Nephron (organoid): ENCODE data around the gene CPLX1.

Source experiments
- H3K27ac Mint-ChIP-seq, 3 experiments: 2 replicates each; pipeline ENCODE4 v1.8.0; 2020; ENCODE audit warnings: mixed read lengths in 3 of 3, mild to moderate bottlenecking in 2 of 3, moderate library complexity in 1 of 3
- H3K27me3 Mint-ChIP-seq: 2 replicates; pipeline ENCODE4 v1.8.0; 2021; ENCODE audit warnings: low read depth, mild to moderate bottlenecking, moderate library complexity, mixed read lengths
- H3K36me3 Mint-ChIP-seq: 2 replicates; pipeline ENCODE4 v1.8.0; 2020; ENCODE audit warnings: low read depth, mixed read lengths
- H3K4me1 Mint-ChIP-seq: 2 replicates; pipeline ENCODE4 v1.8.0; 2020; ENCODE audit warnings: mixed read lengths
- H3K4me3 Mint-ChIP-seq, 3 experiments: 2 replicates each; pipeline ENCODE4 v1.8.0; 2020; ENCODE audit warnings: mild to moderate bottlenecking in 3 of 3, mixed read lengths in 3 of 3, moderate library complexity in 2 of 3
- H3K9me3 Mint-ChIP-seq: 2 replicates; pipeline ENCODE4 v1.8.0; 2020; ENCODE audit warnings: mixed read lengths
- CTCF ChIP-seq, 3 experiments: fragments of 200-600 bp; sonication (generic); IDR thresholded peaks; one replicate each; pipeline ENCODE4 v1.5.0; 2021; ENCODE audit warnings: antibody characterized with exemption in 3 of 3; ENCODE audit not compliant: unreplicated experiment in 3 of 3

CPLX1 gene

GRCh38 chr4:870951-871350 is 45.0 kb upstream of the CPLX1 start:
- Mint-ChIP-seq H3K36me3 (peaks cover 38% of the 10 kb centered on the region), H3K27me3 (no peaks in the 10 kb centered on the region)

GRCh38 chr4:869776-870175 is 43.8 kb upstream of the CPLX1 start:
- Mint-ChIP-seq H3K4me1 (peaks cover 13% of the 10 kb centered on the region), H3K4me3 (no peak overlapping the region), H3K36me3 (peaks cover 37% of the 10 kb centered on the region), H3K27ac (no peak overlapping the region), H3K9me3 (no peaks in the 10 kb centered on the region), H3K27me3 (no peaks in the 10 kb centered on the region)
- no peak for TF ChIP-seq CTCF (IDR thresholded peaks at IDR 0.05; ENCODE audit: unreplicated experiment in 3 of 3)

More at GRCh38 chr4:870951-871350, 45.0 kb upstream of the CPLX1 start:
- H3K27ac Mint-ChIP-seq = no peak overlapping the region
- TF ChIP-seq CTCF (IDR thresholded peaks at IDR 0.05; ENCODE audit: unreplicated experiment in 3 of 3) = no peak
- peaks cover 17% of the 10 kb centered on the region for H3K4me1 Mint-ChIP-seq
- no peak overlapping the region for H3K4me3 Mint-ChIP-seq
- H3K9me3 Mint-ChIP-seq = no peaks in the 10 kb centered on the region

GRCh38 chr4:868421-868820 is 42.5 kb upstream of the CPLX1 start:
- TF ChIP-seq CTCF (IDR thresholded peaks at IDR 0.05; ENCODE audit: unreplicated experiment in 3 of 3) = no peak
- no peaks in the 10 kb centered on the region for H3K27me3 Mint-ChIP-seq
- H3K27ac Mint-ChIP-seq = no peak overlapping the region
- peaks cover under 1% of the 10 kb centered on the region for H3K9me3 Mint-ChIP-seq
- H3K4me3 Mint-ChIP-seq = no peak overlapping the region
- peaks cover 2% of the 10 kb centered on the region for H3K4me1 Mint-ChIP-seq
- peaks cover 38% of the 10 kb centered on the region for H3K36me3 Mint-ChIP-seq

GRCh38 chr4:867526-868250 is 41.8 kb upstream of the CPLX1 start:
- no peaks in the 10 kb centered on the region for H3K27me3 Mint-ChIP-seq
- H3K36me3 Mint-ChIP-seq = peaks cover 40% of the 10 kb centered on the region
- no peak overlapping the region for H3K4me3 Mint-ChIP-seq
- H3K9me3 Mint-ChIP-seq = peaks cover 8% of the 10 kb centered on the region
- H3K27ac Mint-ChIP-seq = no peak overlapping the region
- no peaks in the 10 kb centered on the region for H3K4me1 Mint-ChIP-seq
- TF ChIP-seq CTCF (IDR thresholded peaks at IDR 0.05; ENCODE audit: unreplicated experiment in 3 of 3) = no peak

- no peak overlapping the region for H3K4me3 Mint-ChIP-seq
- H3K4me1 Mint-ChIP-seq = no peaks in the 10 kb centered on the region
- H3K9me3 Mint-ChIP-seq = peaks cover 13% of the 10 kb centered on the region
- no peak overlapping the region for H3K27ac Mint-ChIP-seq
- H3K27me3 Mint-ChIP-seq = no peaks in the 10 kb centered on the region
- H3K36me3 Mint-ChIP-seq = peaks cover 48% of the 10 kb centered on the region
- no peak for TF ChIP-seq CTCF (IDR thresholded peaks at IDR 0.05; ENCODE audit: unreplicated experiment in 3 of 3)
Observed at GRCh38 chr4:866761-867390, 40.9 kb upstream of the CPLX1 start.
